SJSA1 (cell line): ENCODE results near the gene TOX3. TPM values are rescaled to one million over a fixed set of nuclear protein-coding genes. Genes with fewer than 3 reads are reported as not detected.

Source experiments
- DNase-seq, 2 experiments: peaks; one replicate each; pipeline ENCODE4 v3.0.0-alpha.2; 2015 to 2020; ENCODE audit warnings: low spot score in 2 of 2, low read depth in 1 of 2
- H3K27ac ChIP-seq: fragments of 250-450 bp; sonication (Bioruptor Pico); 2 replicates; pipeline ENCODE4 v1.5.1; 2020; ENCODE audit warnings: mild to moderate bottlenecking, moderate library complexity
- H3K27me3 ChIP-seq: fragments of 250-450 bp; sonication (Bioruptor Pico); replicated peaks from 2 replicates; pipeline ENCODE4 v1.5.1; 2020; ENCODE audit warnings: mild to moderate bottlenecking, moderate library complexity
- H3K36me3 ChIP-seq: fragments of 250-450 bp; sonication (Bioruptor Pico); 2 replicates; pipeline ENCODE4 v1.5.1; 2020; ENCODE audit warnings: mild to moderate bottlenecking
- H3K4me1 ChIP-seq: fragments of 250-450 bp; sonication (Bioruptor Pico); replicated peaks from 2 replicates; pipeline ENCODE4 v1.6.1; 2021; ENCODE audit warnings: mild to moderate bottlenecking
- H3K4me3 ChIP-seq: fragments of 250-450 bp; sonication (Bioruptor Pico); 2 replicates; pipeline ENCODE4 v1.5.1; 2020; ENCODE audit warnings: mild to moderate bottlenecking
- H3K9me3 ChIP-seq: fragments of 250-450 bp; sonication (Bioruptor Pico); replicated peaks from 2 replicates; pipeline ENCODE4 v1.5.1; 2020; ENCODE audit warnings: mild to moderate bottlenecking
- total RNA-seq: library from RNA; depleted of rRNA; stranded (reverse); fragments of >200 nt; shearing (Covaris generic); gene quantifications from 2 replicates; pipeline ENCODE4 v1.2.3, GENCODE V29; 2014

Gene TOX3
- total RNA-seq, 1 experiment from 2014 or later: 0.05 TPM

- Histone ChIP-seq H3K9me3 (no peaks in the 10 kb centered on the region), H3K4me3 (no peak overlapping the region), H3K4me1 (no peaks in the 10 kb centered on the region), H3K27me3 (no peaks in the 10 kb centered on the region), H3K27ac (no peak overlapping the region), H3K36me3 (no peaks in the 10 kb centered on the region)
- no peak for DNase-seq
Measured at GRCh38 chr16:52573365-52574299, 26.7 kb upstream of the TOX3 start.

GRCh38 chr16:52572656-52573055 is 25.7 kb upstream of the TOX3 start:
- H3K9me3 ChIP-seq: no peaks in the 10 kb centered on the region
- no peak overlapping the region for H3K4me3 ChIP-seq
- H3K27ac ChIP-seq: no peak overlapping the region
- H3K36me3 ChIP-seq: no peaks in the 10 kb centered on the region
- no peak for DNase-seq
- no peaks in the 10 kb centered on the region for H3K4me1 ChIP-seq
- no peaks in the 10 kb centered on the region for H3K27me3 ChIP-seq

GRCh38 chr16:52570495-52571091 is 23.6 kb upstream of the TOX3 start:
- Histone ChIP-seq H3K36me3 (no peaks in the 10 kb centered on the region), H3K9me3 (no peaks in the 10 kb centered on the region), H3K4me3 (no peak overlapping the region), H3K27me3 (no peaks in the 10 kb centered on the region), H3K27ac (no peak overlapping the region), H3K4me1 (no peaks in the 10 kb centered on the region)
- DNase-seq: no peak

- Histone ChIP-seq H3K4me3 (no peak overlapping the region), H3K4me1 (no peaks in the 10 kb centered on the region), H3K27me3 (no peaks in the 10 kb centered on the region), H3K9me3 (no peaks in the 10 kb centered on the region), H3K27ac (no peak overlapping the region), H3K36me3 (no peaks in the 10 kb centered on the region)
- no peak for DNase-seq
Measured at GRCh38 chr16:52569701-52570100, 22.8 kb upstream of the TOX3 start.

- no peaks in the 10 kb centered on the region for H3K4me1 ChIP-seq
- H3K4me3 ChIP-seq: no peak overlapping the region
- no peak for DNase-seq
- H3K36me3 ChIP-seq: no peaks in the 10 kb centered on the region
- no peaks in the 10 kb centered on the region for H3K27me3 ChIP-seq
- H3K9me3 ChIP-seq: no peaks in the 10 kb centered on the region
- H3K27ac ChIP-seq: no peak overlapping the region
Measured at GRCh38 chr16:52568983-52569690, 22.2 kb upstream of the TOX3 start.

- H3K4me3 ChIP-seq: no peak overlapping the region
- H3K4me1 ChIP-seq: no peaks in the 10 kb centered on the region
- no peaks in the 10 kb centered on the region for H3K9me3 ChIP-seq
- no peak for DNase-seq
- no peak overlapping the region for H3K27ac ChIP-seq
- no peaks in the 10 kb centered on the region for H3K36me3 ChIP-seq
- H3K27me3 ChIP-seq: no peaks in the 10 kb centered on the region
Measured at GRCh38 chr16:52568495-52568894, 21.6 kb upstream of the TOX3 start.

- H3K27ac ChIP-seq: no peak overlapping the region
- H3K36me3 ChIP-seq: no peaks in the 10 kb centered on the region
- no peak for DNase-seq
- H3K4me1 ChIP-seq: no peaks in the 10 kb centered on the region
- no peaks in the 10 kb centered on the region for H3K9me3 ChIP-seq
- no peak overlapping the region for H3K4me3 ChIP-seq
- H3K27me3 ChIP-seq: no peaks in the 10 kb centered on the region
Measured at GRCh38 chr16:52567193-52567592, 20.2 kb upstream of the TOX3 start.

GRCh38 chr16:52563767-52564611 is 17.0 kb upstream of the TOX3 start:
- H3K4me1 ChIP-seq: no peaks in the 10 kb centered on the region
- H3K27me3 ChIP-seq: no peaks in the 10 kb centered on the region
- no peaks in the 10 kb centered on the region for H3K36me3 ChIP-seq
- DNase-seq: no peak
- H3K4me3 ChIP-seq: no peak overlapping the region
- no peaks in the 10 kb centered on the region for H3K9me3 ChIP-seq
- no peak overlapping the region for H3K27ac ChIP-seq

GRCh38 chr16:52562770-52563169 is 15.8 kb upstream of the TOX3 start:
- H3K4me1 ChIP-seq: no peaks in the 10 kb centered on the region
- no peak overlapping the region for H3K4me3 ChIP-seq
- H3K27ac ChIP-seq: no peak overlapping the region
- DNase-seq: no peak
- H3K27me3 ChIP-seq: no peaks in the 10 kb centered on the region
- H3K9me3 ChIP-seq: no peaks in the 10 kb centered on the region
- H3K36me3 ChIP-seq: no peaks in the 10 kb centered on the region

- no peaks in the 10 kb centered on the region for H3K4me1 ChIP-seq
- no peaks in the 10 kb centered on the region for H3K9me3 ChIP-seq
- no peak overlapping the region for H3K4me3 ChIP-seq
- no peaks in the 10 kb centered on the region for H3K36me3 ChIP-seq
- no peaks in the 10 kb centered on the region for H3K27me3 ChIP-seq
- no peak for DNase-seq
- no peak overlapping the region for H3K27ac ChIP-seq
Measured at GRCh38 chr16:52561910-52562741, 15.2 kb upstream of the TOX3 start.

GRCh38 chr16:52558448-52558847 is 11.5 kb upstream of the TOX3 start:
- Histone ChIP-seq H3K27me3 (no peaks in the 10 kb centered on the region), H3K9me3 (no peaks in the 10 kb centered on the region), H3K36me3 (no peaks in the 10 kb centered on the region), H3K4me1 (no peaks in the 10 kb centered on the region), H3K4me3 (no peak overlapping the region), H3K27ac (no peak overlapping the region)
- DNase-seq: no peak

GRCh38 chr16:52557236-52557635 is 10.3 kb upstream of the TOX3 start:
- Histone ChIP-seq H3K4me3 (no peak overlapping the region), H3K4me1 (no peaks in the 10 kb centered on the region), H3K27ac (no peak overlapping the region), H3K9me3 (no peaks in the 10 kb centered on the region), H3K36me3 (no peaks in the 10 kb centered on the region), H3K27me3 (no peaks in the 10 kb centered on the region)
- DNase-seq: no peak

GRCh38 chr16:52556083-52556482 is 9.1 kb upstream of the TOX3 start:
- H3K4me1 ChIP-seq: no peaks in the 10 kb centered on the region
- DNase-seq: no peak
- no peaks in the 10 kb centered on the region for H3K27me3 ChIP-seq
- H3K9me3 ChIP-seq: no peaks in the 10 kb centered on the region
- H3K27ac ChIP-seq: no peak overlapping the region
- H3K36me3 ChIP-seq: no peaks in the 10 kb centered on the region
- H3K4me3 ChIP-seq: no peak overlapping the region
